ENCODE data around the gene C14orf180.

Gene C14orf180

GRCh38 chr14:104554088-104554607 lies 25.4 kb upstream of the C14orf180 start:
- no peak for DNase-seq (ENCODE audit: low read depth)
- no peak overlapping the region for H3K4me3 ChIP-seq (ENCODE audit: low read depth, low read length)
- in situ Hi-C loops (cut with HindIII; ENCODE audit: low sequenced_read_pairs) = no loop called here
- TF ChIP-seq, protein P1, sequence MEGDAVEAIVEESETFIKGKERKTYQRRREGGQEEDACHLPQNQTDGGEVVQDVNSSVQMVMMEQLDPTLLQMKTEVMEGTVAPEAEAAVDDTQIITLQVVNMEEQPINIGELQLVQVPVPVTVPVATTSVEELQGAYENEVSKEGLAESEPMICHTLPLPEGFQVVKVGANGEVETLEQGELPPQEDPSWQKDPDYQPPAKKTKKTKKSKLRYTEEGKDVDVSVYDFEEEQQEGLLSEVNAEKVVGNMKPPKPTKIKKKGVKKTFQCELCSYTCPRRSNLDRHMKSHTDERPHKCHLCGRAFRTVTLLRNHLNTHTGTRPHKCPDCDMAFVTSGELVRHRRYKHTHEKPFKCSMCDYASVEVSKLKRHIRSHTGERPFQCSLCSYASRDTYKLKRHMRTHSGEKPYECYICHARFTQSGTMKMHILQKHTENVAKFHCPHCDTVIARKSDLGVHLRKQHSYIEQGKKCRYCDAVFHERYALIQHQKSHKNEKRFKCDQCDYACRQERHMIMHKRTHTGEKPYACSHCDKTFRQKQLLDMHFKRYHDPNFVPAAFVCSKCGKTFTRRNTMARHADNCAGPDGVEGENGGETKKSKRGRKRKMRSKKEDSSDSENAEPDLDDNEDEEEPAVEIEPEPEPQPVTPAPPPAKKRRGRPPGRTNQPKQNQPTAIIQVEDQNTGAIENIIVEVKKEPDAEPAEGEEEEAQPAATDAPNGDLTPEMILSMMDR (IDR thresholded peaks at IDR 0.05; ENCODE audit: low read depth, low read length, missing control alignments) = no peak

GRCh38 chr14:104554608-104555429 lies 24.7 kb upstream of the C14orf180 start:
- no peak for DNase-seq (ENCODE audit: low read depth)
- no peak overlapping the region for H3K4me3 ChIP-seq (ENCODE audit: low read depth, low read length)
- TF ChIP-seq, protein P1 (IDR thresholded peaks at IDR 0.05; ENCODE audit: low read depth, low read length, missing control alignments) = no peak
- in situ Hi-C loops (cut with HindIII; ENCODE audit: low sequenced_read_pairs) = no loop called here

DNA sequence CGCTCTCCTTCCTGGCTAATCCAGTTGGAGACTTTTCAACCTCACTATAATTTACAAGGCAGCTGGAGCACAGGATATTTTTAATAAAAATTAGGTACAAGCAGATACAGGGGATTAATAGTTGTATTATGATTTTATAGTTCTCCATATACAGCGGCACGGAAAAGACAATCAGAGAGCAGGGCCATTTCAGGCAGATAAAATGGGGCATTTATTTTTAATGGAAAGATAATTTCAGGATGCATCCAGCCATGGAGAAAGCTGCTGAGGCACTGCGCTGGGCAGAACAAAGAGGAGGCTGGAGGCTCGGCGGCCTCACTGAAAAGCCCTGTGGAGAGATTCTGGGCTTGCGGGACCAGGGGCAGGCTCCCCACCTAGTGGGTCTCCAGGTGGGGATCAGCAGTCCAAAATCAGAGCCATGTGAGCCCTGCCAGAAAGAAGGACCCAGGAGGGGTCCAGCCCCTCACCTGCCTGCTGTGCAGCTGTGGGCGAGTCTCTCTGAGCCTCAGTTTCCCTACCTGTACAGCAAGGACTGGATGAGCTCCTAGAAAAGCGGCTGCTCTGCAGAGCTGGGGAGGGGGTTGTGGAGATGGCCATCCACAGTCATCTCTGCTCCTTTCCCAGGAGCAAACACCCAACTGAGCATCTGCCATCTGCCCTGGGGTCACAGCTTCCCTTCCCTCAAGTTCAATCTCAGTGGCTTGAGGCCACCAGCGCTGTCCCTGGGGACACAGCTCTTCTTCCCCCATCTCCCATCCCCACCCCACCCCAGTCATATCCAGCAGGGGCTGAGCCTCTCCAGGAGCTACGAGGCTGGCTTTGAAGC lies 23.9 kb upstream of the C14orf180 start:
- no peak for DNase-seq (ENCODE audit: low read depth)
- in situ Hi-C loops (cut with HindIII; ENCODE audit: low sequenced_read_pairs) = no loop called here
- H3K4me3 ChIP-seq (ENCODE audit: low read depth, low read length) = no peak overlapping the region
- TF ChIP-seq, protein P1 (IDR thresholded peaks at IDR 0.05; ENCODE audit: low read depth, low read length, missing control alignments) = no peak

GRCh38 chr14:104556256-104557021 lies 23.1 kb upstream of the C14orf180 start:
- in situ Hi-C loops (cut with HindIII; ENCODE audit: low sequenced_read_pairs) = no loop called here
- no peak for DNase-seq (ENCODE audit: low read depth)
- TF ChIP-seq, protein P1 (IDR thresholded peaks at IDR 0.05; ENCODE audit: low read depth, low read length, missing control alignments) = no peak
- H3K4me3 ChIP-seq (ENCODE audit: low read depth, low read length) = no peak overlapping the region

DNA sequence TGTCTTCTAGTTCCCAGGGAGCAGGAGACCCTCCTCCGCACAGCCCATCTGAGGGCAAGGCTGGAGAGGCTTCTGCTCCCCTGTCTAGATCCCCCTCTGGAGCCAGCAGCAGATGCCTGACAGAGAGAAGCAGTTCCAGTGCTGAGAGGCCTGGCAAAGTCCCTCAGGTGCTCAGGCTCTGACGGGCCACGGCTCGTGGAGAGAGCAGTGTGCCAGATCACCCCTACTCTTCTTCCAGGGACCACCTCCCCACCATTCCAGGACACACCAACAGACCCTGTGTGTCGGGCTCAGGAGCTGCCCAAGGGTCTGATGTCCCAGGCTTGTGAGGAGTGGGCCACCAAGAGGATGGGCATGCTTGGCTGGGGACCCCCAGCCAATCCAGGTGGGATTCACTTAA lies 22.5 kb upstream of the C14orf180 start:
- TF ChIP-seq, protein P1 (IDR thresholded peaks at IDR 0.05; ENCODE audit: low read depth, low read length, missing control alignments) = no peak

DNA sequence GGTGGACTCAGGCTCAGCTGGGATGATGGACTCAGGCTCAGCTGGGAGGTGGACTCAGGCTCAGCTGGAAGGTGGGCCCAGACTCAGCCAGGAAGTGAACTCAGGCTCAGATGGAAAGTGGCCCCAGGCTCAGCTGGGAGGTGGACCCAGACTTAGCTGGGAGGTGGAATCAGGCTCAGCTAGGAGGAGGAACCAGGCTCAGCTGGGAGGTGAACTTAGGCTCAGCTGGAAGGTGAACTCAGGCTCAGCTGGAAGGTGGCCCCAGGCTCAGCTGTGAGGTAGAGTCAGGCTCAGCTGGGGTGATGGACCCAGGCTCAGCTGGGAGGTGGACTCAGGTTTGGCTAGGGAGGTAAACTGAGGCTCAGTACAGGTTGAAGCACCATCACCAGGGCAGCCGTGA lies 21.8 kb upstream of the C14orf180 start:
- TF ChIP-seq, protein P1 (IDR thresholded peaks at IDR 0.05; ENCODE audit: low read depth, low read length, missing control alignments) = no peak
- no peak for DNase-seq (ENCODE audit: low read depth)
- no peak overlapping the region for H3K4me3 ChIP-seq (ENCODE audit: low read depth, low read length)
- in situ Hi-C loops (cut with HindIII; ENCODE audit: low sequenced_read_pairs) = no loop called here

More for the DNA sequence above, 22.5 kb upstream of the C14orf180 start:
- in situ Hi-C loops (cut with HindIII; ENCODE audit: low sequenced_read_pairs) = no loop called here
- no peak for DNase-seq (ENCODE audit: low read depth)
- no peak overlapping the region for H3K4me3 ChIP-seq (ENCODE audit: low read depth, low read length)

Data from astrocyte of the cerebellum (primary cell).